NK-92 treated with Interleukin-12 subunit alpha and Interleukin-12 subunit beta, amount 100 ng/mL, for 24 hours (cell line): Measurements from ENCODE around the gene HS6ST2.
A peak's percentile ranks its signal among the peaks of the same experiment; 100 is the strongest.

Source experiments
- DNase-seq: peaks from one replicate; lab custom pipeline; 2025; lab: John Stamatoyannopoulos, UW

The HS6ST2 gene

GRCh38 chrX:132613801-132614200, 344.6 kb downstream of the HS6ST2 start:
- DNase-seq, result no peak

GRCh38 chrX:132612821-132613564, 345.4 kb downstream of the HS6ST2 start:
- DNase-seq, result peak; percentile 2

- no peak for DNase-seq
Observed at GRCh38 chrX:132610536-132610935, 347.9 kb downstream of the HS6ST2 start.

- DNase-seq, result no peak
Observed at GRCh38 chrX:132609362-132609848, 349.0 kb downstream of the HS6ST2 start.

GRCh38 chrX:132603700-132604286, 354.6 kb downstream of the HS6ST2 start:
- DNase-seq, result no peak

GRCh38 chrX:132602701-132603100, 355.7 kb downstream of the HS6ST2 start:
- DNase-seq, result no peak

- DNase-seq, result no peak
Observed at GRCh38 chrX:132594999-132595398, 363.4 kb downstream of the HS6ST2 start.

GRCh38 chrX:132594129-132594528, 364.3 kb downstream of the HS6ST2 start:
- DNase-seq, result no peak

- DNase-seq, result no peak
Observed at GRCh38 chrX:132592880-132593279, 365.5 kb downstream of the HS6ST2 start.

GRCh38 chrX:132591719-132592275, 366.6 kb downstream of the HS6ST2 start:
- no peak for DNase-seq

- DNase-seq, result no peak
Observed at GRCh38 chrX:132590350-132591026, 367.9 kb downstream of the HS6ST2 start.

- no peak for DNase-seq
Observed at GRCh38 chrX:132584936-132585335, 373.5 kb downstream of the HS6ST2 start.

- no peak for DNase-seq
Observed at GRCh38 chrX:132576939-132577338, 381.5 kb downstream of the HS6ST2 start.
